HL-60/S4 treated with retinoic acid at 250 ng/mL for 4 days and 3 days (cell line): ENCODE data around the gene SUSD1.

Experiments used
- in situ Hi-C: fragments of 300-500 bp; cut with MboI; formaldehyde crosslinking; loops from 2 replicates; pipeline ENCODE4 v1.7.0; 2022; ENCODE audit warnings: low sequenced_read_pairs

Gene SUSD1

DNA sequence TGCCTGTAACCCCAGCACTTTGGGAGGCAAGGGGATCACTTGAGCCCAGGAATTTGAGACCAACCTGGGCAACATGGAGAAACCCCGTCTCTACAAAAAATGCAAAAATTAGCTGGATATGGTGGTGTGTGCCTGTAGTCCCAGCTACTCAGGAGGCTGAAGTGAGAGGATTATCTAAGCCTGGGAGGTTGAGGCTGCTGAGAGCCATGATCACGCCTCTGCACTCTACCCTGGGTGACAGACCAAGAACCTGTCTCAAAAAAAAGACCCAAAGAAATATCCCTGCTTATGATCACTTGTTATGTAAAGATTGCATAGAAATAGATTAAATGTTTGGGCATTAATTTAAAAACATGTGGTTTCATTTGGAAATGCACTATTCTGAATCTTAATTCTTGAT lies 153.4 kb downstream of the SUSD1 start:
- in situ Hi-C loops: no loop called here

DNA sequence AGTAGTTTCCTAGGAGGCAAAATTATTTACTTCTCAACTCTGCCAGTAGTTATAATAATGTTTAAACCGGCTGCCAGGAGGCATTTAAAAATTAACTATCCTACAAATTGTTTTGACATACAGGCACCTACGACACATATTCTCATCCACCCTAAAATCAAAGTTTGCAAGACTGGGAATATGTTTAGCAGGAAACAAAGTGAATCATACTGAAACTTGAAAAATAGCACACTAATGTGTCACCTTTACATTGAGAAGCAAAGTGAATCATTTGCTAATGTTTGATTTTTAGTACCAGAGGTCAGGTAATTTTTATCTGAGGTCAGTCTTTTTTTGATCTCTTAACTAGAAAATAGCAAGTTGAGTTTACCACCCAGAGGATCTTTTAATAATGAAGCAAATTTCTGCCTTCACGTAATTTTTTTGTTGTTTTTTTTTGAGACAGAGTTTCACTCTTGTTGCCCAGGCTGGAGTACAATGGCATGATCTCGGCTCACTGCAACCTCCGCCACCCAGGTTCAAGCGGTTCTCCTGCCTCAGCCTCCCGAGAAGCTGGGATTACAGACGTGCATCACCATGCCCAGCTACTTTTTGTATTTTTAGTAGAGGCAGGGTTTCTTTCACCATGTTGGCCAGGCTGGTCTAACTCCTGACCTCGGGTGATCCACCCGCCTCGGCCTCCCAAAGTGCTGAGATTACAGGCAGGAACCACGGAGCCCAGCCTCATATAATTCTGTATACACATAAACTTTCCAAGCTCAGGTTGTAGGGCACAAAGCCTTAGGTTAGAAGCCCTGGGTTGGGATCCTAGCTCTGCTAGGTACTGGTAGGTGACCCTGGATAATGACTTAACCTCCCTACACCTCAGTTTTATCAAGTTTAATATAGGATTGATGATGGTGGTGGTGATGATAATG lies 154.2 kb downstream of the SUSD1 start:
- in situ Hi-C loops: no loop called here

DNA sequence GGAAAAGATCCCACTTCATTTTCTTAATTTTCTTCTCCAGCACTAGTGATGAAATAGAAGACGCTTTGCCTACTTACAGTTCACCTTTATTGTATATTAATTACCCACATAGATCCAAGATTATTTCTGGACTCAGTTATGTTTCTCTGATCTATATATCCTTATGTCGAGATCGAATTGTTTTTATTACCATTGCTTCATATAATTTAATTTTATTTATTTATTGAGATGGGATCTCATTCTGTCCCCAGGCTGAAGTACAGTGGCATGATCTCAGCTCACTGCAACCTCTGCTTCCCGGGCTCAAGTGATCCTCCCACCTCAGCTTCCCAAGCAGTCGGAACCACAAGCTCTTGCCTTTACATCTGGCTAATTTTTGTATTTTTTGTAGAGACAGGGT lies 157.2 kb downstream of the SUSD1 start:
- in situ Hi-C loops: no loop called here

DNA sequence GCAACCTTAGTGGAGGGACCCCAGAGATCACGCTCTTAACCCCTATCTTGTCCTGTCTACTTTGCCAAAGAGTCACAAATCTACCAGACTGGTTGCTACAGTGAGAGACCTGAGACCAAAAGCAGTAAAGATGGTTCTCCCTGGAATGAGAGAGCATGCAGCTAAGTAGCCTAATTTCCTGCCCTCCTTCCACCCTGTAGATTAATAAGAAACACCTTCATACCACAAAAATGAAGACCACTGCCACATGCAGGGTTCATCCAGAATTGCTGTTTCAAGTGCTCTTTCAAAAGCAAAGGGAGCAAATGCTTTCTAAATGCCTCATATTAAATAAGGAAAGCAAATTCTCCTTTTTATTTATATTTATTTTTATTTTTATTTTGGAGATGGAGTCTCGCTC lies 159.4 kb downstream of the SUSD1 start:
- in situ Hi-C loops: no loop called here

DNA sequence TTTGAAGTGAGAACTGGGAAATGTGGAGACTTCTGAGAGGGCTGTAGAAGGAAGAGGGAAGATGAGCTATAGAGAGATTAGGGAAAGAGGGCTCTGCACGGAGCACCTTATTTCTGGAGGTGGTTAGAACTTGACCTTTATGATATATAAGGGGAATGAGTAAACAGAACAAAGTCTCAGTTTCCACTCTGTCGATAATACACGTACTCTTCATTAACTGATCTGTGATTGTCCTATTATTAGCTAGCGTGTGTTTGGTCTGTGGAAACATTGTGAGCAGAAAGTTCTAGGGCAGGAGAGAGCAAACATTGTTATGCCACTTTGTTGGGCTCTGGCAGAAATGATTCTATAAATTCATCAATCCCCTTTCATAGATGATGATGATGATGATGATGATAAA lies 159.9 kb downstream of the SUSD1 start:
- in situ Hi-C loops: no loop called here

DNA sequence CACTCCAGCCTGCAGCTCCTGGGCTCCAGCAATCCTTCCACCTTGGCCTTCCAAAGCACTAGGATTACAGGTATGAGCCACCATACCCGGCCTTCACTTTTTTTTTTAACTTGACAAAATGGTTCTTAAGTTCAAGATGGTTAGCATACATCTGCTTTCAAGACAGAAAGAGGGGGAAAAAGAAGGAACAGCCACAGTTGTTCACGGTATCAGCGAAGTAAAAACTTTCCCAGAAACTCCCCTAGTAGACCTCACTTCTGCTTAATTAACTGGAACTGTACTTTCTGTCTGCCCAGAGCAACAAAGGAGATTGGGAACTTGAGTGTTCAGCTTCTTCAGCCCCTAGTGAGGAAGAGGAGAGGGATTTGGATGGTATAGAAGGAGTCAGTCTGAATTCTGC lies 161.8 kb downstream of the SUSD1 start:
- in situ Hi-C loops: no loop called here

DNA sequence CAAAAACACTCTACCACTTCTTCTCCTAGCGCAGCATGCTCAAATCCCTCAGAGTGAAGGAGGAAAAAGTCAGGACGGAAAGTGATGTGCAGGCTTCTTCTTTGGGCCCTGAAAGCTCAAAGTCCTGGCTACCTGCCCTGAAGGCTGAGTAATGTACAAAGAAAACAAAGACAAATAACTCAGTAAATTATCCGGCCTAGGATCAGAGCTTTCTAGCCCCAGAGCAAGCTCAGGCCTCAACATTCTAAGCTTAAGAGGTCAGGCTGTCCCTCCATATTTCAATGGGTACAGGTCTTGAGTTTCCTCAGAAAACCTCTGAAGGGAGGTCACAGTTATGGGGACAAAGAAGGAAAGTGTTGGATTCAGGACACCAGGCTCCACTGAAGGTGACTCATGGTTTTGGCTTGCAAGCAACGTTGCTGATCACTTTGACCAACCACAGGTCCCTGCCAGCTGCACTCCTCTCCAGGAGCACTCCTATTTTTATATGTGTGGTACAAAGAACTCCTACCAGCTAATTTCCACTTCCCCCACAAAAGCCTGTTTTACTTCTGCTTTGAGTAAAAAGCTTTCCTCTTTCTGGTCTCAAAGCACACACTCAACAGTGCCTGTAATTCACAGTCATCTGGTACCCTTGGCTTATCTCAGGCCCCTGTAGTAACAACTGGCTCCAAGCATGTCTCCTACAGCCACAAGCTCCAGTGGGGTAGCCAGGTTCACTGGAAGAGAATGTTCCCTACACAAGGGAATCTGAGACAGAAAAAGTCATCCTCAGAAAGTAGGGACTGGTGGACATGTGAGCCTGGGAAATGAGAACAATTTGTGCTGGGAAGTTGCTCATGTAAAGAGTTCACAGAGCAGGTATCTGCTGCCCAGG lies 162.8 kb downstream of the SUSD1 start:
- in situ Hi-C loops: no loop called here

DNA sequence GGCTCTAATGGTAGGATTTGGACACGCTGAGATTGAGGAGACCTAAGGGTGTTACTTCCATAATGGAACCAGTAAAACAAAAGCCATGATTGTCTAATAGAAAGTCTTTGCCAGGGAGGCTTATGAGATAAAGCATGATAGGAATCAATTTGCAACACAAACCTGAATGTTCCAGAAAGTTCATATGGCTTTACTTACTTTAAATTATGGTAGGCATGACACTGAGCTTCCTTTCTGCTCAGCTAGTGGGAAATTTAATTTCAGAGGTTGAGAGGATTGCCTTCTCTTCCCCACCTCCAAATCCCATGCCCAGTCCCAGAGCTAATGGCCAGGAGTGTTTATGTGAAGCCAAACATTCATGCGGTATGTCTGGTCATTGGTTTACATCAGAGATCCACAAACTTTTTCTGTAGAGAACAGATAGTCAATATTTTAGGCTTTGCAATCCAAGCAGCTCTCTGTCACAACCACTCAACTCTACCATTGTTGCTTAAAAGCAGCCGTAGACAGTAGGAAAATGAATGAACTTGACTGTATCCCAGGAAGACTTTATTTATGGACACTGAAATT lies 164.0 kb downstream of the SUSD1 start:
- in situ Hi-C loops: no loop called here

DNA sequence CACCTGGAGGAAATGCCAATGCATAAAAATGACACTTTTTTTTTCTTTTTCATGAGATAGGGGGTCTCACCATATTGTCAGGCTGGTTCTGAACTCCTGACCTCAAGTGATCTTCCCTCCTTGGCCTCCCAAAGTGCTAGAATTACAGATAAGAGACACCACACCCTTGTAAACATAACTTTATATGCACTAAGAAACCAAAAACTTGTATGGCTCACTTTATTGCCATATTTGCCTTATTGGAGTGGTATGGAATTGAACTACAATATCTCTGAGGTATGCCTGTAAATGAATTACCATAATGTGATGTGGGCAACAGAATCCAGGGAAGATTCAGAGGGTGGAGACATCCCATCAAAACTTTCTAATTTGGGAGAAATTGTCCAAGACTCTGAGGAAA lies 164.6 kb downstream of the SUSD1 start:
- in situ Hi-C loops: no loop called here

DNA sequence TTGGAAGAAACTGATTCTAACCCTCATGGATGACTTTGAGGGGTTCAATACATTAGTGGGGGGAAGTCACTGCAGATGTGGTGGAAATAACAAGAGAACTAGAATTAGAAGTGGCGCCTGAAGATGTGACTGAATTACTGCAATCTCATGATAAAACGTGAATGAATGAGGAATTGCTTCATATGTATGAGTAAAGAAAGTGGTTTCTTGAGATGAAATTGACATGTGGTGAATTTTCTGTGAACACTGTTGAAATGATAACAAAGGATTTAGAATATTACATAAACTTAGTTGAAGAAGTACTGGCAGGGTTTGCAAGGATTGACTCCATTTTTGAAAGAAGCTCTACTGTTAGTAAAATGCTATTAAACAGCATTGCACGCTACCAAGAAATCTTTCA lies 165.4 kb downstream of the SUSD1 start:
- in situ Hi-C loops: no loop called here

DNA sequence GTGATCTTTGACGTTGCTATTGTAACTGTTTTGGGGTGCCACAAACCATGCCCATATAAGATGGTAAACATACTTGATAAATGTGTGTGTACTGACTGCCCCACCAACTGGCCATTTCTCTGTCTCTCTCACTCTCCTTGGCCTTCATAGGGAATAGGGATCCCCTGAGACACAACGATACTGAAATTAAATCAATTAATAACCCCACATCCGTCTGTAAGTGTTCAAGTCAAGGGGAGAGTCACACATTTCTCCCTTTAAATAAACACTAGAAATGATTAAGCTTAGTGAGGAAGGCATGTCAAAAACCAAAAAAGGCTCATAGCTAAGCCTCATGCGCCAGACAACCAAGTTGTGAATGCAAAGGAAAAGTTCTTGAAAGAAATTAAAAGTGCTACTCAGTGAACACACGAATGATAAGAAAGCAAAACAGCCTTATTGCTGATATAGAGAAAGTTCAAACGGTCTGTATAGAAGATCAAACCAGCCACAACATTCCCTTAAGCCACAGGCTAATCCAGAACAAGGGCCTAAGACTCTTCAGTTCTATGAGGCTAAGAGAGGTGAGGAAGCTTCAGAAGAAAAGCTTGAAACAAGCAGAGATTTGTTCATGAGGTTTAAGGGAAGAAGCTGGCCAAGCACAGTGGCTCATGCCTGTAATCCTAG lies 167.4 kb downstream of the SUSD1 start:
- in situ Hi-C loops: no loop called here

DNA sequence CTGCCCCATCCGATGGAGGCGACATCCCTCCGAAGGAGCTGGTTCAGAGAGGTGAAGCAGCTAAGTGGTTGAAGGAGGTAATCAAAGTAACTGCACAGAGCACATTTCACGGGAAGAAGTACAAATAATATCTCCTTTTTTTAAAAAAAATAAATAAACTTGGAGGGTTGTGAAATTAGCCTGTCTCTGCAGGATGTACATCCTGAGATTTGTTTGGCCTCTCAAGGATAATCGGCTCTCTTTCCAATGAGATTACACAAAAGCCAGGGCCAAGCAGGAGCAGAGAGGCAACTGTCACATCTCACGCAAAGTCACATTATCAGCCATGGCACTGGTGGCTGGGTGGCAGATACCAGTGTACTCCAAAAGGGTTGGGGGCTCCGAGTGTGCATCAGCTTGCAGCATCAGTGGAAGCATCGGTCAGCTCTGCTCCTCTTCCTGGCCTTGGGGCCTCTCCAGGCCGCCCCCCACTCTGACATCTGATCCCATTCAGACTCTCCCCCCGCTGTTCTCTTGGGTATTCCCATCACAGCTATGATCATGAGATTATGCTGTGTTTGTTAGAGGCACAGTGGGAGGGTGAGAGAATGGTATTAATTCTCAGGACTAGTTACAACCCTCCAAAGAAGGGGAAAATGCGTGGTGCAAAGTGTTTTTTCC lies 168.6 kb downstream of the SUSD1 start:
- in situ Hi-C loops: no loop called here

DNA sequence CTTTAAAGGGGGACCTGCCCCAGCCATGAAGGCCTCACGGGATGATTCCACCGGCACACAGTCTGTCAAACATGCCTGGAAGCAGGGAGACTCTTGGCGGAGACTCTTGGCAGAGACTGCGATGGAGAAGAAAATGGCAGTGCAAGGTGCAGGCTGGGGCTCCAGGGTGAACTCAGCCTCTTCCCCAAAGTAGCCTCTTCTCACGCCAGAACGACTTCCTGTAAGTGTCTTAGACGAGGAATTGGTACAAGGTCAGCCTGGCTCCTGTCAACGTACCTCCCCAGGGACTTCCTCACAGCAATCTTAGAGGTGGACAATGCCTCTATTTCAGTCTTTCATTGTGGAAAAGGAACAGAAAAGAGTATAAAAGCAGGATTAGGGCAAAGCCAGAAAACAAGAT lies 169.2 kb downstream of the SUSD1 start:
- in situ Hi-C loops: no loop called here

DNA sequence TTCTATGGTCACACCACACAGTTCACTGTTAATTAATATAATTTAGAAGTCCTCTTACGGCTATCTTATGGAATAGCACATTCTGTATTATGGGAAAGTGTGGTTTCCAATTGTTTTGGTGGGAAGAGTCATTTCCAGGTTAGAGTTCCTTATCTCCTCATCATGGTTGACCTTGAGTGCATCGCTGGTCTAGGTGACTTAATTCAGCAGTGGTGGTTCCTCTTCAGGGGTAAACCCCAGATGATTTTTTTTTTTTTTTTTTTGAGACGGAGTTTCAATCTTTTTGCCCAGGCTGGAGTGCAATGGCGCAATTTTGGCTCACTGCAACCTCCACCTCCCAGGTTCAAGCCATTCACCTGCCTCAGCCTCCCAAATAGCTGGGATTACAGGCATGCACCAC lies 171.6 kb downstream of the SUSD1 start:
- in situ Hi-C loops: no loop called here

DNA sequence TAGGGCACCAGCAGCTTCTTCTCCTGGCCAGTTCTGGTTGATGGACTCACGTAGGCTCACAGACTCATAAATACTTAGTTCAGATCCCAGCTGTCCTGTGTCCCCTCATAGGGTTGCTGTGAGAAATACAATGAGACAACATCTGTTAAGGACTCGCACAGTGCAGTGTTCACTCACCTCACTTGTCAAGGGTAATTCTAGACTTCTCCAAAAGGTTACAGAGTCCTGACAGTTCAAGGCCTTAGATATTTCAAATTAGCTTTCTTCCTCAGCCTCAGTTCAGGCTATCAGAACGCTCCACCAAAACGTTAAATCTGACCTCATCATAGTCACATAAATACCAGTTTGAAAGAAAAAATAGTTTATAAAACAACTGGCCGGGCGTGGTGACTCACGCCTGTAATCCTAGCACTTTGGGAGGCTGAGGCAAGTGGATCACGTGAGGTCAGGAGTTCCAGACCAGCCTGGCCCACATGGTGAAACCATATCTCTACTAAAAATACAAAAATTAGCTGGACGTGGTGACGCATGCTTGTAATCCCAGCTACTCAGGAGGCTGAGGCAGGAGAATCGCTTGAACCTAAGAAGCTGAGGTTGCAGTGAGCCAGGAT lies 172.1 kb downstream of the SUSD1 start:
- in situ Hi-C loops: no loop called here

DNA sequence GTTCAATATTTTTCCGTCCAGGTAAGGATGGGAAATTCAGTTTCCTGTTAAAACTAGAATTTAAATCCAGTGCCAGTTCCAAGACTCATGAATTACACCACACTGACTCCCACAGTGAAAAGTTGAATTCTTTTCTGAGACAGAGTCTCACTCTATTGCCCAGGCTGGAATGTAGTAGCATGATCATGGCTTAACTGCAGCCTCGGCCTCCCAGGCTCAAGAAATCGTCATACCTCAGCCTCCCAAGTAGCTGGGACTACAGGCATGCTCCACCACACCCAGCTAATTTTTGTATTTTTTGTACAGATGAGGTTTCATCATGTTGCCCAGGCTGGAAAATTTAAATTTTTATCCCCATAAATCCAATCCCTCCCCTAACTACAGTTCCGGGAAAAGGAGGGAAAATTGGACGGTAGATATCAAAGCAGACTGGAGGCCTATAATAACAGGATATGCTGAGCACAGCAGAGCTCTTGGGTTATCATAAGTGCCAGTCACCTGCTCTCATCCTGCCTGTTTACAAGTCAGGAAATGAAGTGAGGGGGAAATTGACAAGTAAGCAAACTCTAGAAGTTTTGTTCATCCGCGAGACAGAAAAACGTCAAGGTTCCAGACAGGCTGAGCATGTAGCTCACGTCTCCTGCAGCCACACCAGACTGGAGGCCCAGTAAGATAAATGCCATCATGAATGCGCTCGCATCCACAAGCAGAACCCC lies 172.8 kb downstream of the SUSD1 start:
- in situ Hi-C loops: no loop called here

DNA sequence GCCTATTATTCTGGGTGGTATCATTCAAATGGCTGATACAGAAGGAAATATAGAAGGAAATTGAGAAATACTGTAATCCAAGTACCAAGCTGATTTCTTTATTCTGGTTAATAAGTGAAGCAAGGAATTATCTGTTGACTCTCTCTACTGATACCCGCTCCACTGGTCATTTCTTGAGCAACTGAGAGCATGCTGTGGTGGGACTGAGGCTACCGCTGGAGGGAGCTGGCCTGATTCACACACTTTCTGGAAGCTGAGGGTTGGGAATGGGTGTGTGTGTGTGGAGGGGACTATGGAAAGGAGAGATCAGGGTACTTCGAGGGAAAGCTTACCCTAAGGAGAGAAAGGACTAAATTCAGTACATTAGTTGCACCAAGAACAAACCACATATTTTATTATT lies 174.4 kb downstream of the SUSD1 start:
- in situ Hi-C loops: no loop called here

DNA sequence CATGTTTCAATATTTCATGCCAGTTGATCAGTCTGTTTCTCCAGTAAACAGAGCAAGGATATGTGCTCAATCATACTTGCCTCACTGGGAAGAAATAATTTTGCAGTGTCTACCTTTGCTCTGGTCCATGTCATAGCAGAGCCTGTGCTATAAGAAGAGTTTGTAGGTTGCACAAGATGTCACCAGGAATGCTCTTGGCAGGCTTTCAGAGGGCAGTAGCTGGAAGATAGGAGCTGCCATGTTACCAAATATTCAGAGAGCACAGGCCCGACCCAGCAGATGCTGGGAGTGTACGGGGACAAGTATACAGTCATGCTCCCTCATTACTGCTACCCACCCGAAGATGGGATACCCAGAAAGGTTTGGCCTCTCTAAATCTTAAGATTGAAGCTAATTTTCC lies 175.8 kb downstream of the SUSD1 start:
- in situ Hi-C loops: no loop called here

DNA sequence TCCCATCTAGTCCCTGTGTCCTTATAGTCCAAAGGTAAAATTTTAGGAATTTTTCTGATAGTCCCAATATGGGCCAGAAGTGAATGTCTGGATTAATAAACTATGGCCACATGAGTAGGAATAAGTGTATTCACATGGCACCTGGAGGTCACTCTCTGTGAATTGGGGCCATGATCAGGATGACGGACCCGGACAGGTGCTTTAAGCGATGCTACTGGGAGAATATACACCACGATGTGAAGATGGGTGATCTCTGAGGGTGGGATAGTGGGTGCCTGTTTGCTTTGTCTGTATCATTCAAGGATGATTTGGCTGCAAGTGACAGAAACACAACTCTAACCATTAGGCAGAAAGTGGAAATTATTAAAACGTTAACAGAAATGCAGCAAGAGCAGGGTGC lies 177.3 kb downstream of the SUSD1 start:
- in situ Hi-C loops: no loop called here
